Measurements from ENCODE around the gene TMEM132D. TPM values are rescaled to one million over a fixed set of nuclear protein-coding genes. Genes with fewer than 3 reads are reported as not detected.

TMEM132D gene
- total RNA-seq, 2 donors from 2014 or later = not detected

GRCh38 chr12:129635021-129635685, 268.7 kb downstream of the TMEM132D start:
- DNase-seq (ENCODE audit: low spot score) = no peak
- H3K4me1 ChIP-seq = no peaks in the 10 kb centered on the region
- H3K9me3 ChIP-seq = no peaks in the 10 kb centered on the region
- no peak overlapping the region for H3K27ac ChIP-seq
- H3K4me3 ChIP-seq = no peak overlapping the region
- no peaks in the 10 kb centered on the region for H3K27me3 ChIP-seq
- H3K36me3 ChIP-seq = no peaks in the 10 kb centered on the region
- TF ChIP-seq, protein P1, sequence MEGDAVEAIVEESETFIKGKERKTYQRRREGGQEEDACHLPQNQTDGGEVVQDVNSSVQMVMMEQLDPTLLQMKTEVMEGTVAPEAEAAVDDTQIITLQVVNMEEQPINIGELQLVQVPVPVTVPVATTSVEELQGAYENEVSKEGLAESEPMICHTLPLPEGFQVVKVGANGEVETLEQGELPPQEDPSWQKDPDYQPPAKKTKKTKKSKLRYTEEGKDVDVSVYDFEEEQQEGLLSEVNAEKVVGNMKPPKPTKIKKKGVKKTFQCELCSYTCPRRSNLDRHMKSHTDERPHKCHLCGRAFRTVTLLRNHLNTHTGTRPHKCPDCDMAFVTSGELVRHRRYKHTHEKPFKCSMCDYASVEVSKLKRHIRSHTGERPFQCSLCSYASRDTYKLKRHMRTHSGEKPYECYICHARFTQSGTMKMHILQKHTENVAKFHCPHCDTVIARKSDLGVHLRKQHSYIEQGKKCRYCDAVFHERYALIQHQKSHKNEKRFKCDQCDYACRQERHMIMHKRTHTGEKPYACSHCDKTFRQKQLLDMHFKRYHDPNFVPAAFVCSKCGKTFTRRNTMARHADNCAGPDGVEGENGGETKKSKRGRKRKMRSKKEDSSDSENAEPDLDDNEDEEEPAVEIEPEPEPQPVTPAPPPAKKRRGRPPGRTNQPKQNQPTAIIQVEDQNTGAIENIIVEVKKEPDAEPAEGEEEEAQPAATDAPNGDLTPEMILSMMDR (IDR thresholded peaks at IDR 0.05) = no peak

DNA sequence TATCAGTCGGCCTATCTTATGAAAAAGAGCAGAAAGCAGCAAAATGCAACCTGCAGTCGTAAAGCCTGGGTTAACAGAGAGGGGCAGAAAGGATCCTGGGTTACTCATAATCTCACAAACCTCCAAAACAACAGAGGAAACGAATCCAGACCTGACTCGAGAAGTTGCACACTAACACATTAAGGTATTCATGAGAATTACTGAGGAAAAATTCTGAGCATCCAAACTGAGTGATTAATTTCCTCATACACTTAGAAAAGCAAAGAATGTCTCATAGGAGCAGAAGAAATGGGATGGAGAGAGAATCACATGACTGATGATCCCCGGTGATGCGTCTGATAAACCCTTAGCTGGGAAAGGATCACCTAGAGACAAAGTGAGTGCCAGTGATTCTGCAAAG, 272.5 kb downstream of the TMEM132D start:
- H3K36me3 ChIP-seq = no peaks in the 10 kb centered on the region
- no peaks in the 10 kb centered on the region for H3K9me3 ChIP-seq
- TF ChIP-seq, protein P1 (IDR thresholded peaks at IDR 0.05) = no peak
- H3K4me1 ChIP-seq = no peaks in the 10 kb centered on the region
- H3K4me3 ChIP-seq = no peak overlapping the region
- DNase-seq (ENCODE audit: low spot score) = no peak
- H3K27me3 ChIP-seq = no peaks in the 10 kb centered on the region
- H3K27ac ChIP-seq = no peak overlapping the region

GRCh38 chr12:129629901-129630300, 273.9 kb downstream of the TMEM132D start:
- no peak overlapping the region for H3K4me3 ChIP-seq
- TF ChIP-seq, protein P1 (IDR thresholded peaks at IDR 0.05) = no peak
- no peak overlapping the region for H3K27ac ChIP-seq
- no peaks in the 10 kb centered on the region for H3K9me3 ChIP-seq
- H3K4me1 ChIP-seq = no peaks in the 10 kb centered on the region
- DNase-seq (ENCODE audit: low spot score) = no peak
- no peaks in the 10 kb centered on the region for H3K27me3 ChIP-seq
- no peaks in the 10 kb centered on the region for H3K36me3 ChIP-seq

- Histone ChIP-seq H3K9me3 (no peaks in the 10 kb centered on the region), H3K4me3 (no peak overlapping the region), H3K27ac (no peak overlapping the region), H3K36me3 (no peaks in the 10 kb centered on the region), H3K4me1 (no peaks in the 10 kb centered on the region), H3K27me3 (no peaks in the 10 kb centered on the region)
- no peak for DNase-seq (ENCODE audit: low spot score)
- TF ChIP-seq, protein P1 (IDR thresholded peaks at IDR 0.05) = no peak
Observed at GRCh38 chr12:129622566-129622965, 281.3 kb downstream of the TMEM132D start.

DNA sequence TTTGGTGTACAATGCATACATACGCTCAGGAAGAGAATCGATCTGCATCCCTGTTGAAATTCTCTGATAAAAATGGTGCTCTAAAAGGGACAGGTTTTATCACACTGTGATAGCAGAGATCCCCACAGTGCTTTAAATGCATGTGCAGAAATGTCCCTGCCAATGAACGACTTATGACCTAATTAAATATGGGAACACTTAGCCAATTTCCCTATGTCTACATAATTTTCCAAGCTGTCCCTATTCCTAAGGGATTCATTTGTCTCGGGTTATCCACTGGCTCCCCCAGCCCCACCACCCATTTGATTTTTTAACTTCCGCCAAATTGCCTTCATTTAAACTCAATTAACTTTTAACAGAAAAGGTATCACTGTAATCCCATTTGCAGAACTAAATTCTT, 284.6 kb downstream of the TMEM132D start:
- Histone ChIP-seq H3K27ac (no peak overlapping the region), H3K36me3 (no peaks in the 10 kb centered on the region), H3K9me3 (no peaks in the 10 kb centered on the region), H3K4me3 (no peak overlapping the region), H3K27me3 (no peaks in the 10 kb centered on the region), H3K4me1 (no peaks in the 10 kb centered on the region)
- TF ChIP-seq, protein P1 (IDR thresholded peaks at IDR 0.05) = no peak
- no peak for DNase-seq (ENCODE audit: low spot score)

DNA sequence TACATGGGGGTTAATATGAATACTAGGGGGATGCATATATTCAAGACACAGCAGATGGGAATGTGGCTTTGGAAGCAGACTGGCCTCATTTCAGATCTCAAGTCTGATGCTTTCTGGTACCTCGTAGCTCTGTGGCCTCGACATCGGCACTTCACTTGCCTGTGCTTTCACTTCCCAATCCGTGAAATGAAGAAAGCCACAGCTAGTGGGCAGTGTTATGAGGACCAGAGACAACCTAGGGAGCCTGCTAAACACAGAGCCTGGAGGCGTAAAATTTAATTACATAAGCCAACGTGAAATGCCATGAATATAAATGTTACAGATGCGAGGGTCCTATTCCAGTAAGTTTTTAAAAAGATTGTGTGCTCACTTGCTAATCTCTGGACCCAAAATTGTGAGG, 286.0 kb downstream of the TMEM132D start:
- no peaks in the 10 kb centered on the region for H3K9me3 ChIP-seq
- DNase-seq (ENCODE audit: low spot score) = no peak

More for the DNA sequence above, 286.0 kb downstream of the TMEM132D start:
- no peak overlapping the region for H3K27ac ChIP-seq
- H3K4me1 ChIP-seq = no peaks in the 10 kb centered on the region
- no peaks in the 10 kb centered on the region for H3K36me3 ChIP-seq
- TF ChIP-seq, protein P1 (IDR thresholded peaks at IDR 0.05) = no peak
- H3K27me3 ChIP-seq = no peaks in the 10 kb centered on the region
- H3K4me3 ChIP-seq = no peak overlapping the region
